GM21717 (cell line): ENCODE measurements around the gene CD180.
"Not testable (repeated sequence)": the region's sequence is repeated elsewhere in the genome, so short reads cannot be mapped to it uniquely, and the experiment has no call there.

Experiments used
- ATAC-seq: cut with Tn5 transposase; IDR thresholded peaks from one replicate; pipeline ENCODE4 v1.9.1; 2021; ENCODE audit warnings: mild to moderate bottlenecking, moderate library complexity; ENCODE audit not compliant: unreplicated experiment

The CD180 gene

DNA sequence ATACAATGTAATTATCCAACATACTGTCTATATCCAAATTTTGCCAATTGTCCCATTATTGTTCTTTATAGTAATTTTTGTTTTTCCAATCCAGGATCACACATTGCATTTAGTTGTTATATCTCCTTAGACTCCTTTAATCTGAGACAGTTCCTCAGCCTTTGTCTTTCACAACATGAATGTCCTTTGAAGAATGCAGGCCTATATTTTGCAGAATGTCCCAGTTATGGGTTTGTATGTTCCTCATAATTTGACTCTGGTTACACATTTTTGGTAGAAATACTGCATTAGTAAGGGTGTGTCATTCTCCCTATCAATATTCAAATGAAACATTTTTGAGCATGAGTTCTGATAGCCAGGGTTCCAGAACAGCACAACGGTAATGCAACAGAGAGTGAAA lies 6.7 kb downstream of the CD180 start:
- no peak for ATAC-seq

DNA sequence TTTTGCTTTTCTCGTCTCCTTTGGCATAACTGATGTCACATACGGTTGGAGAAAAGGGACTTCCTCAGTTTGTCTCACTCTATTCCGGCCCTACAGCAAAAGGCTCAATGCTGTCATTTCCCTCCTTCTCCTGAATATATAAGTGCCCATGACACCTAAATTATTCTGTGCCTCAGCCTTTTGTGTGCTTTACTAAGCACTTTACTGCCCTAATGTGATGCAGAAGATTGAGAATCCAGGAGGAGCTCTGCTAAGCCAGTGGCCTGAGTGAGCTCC lies 7.6 kb downstream of the CD180 start:
- no peak for ATAC-seq

DNA sequence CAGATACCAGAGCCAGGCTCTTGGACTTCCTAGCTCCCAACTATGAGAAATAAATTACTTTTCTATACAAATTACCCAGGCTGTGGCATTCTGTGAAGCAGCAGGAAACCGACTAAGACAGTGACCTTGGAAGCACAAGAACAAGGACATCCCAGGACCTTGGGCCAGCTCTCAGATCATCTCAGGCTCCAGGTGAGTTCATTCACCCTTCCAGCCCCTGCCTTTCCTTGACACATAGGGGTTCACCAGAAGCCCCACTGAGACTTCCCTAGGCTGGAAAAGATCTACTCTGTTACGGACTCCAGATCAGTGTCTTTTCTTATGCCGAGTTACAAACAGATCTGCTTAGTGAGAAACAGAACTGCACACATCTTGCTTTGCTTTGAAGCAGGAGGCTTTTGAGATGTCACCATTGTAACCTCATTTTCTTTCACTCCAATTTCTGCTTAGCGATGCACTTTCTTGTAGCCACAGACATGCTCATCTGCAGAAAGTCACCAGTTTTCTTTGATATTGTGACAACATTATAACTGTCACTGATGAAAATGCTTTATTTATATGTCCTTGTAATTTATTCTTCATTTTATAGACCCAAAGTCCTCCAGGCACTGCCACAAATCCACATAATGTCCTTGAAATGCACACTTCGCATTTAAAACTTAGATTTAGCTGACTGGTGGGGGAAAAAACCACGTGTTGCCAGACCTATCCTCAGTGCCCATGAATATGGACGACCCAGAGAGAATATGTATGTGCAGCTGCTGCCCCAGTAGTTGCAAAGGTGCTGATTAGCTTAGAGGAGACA lies 8.1 kb downstream of the CD180 start:
- no peak for ATAC-seq

DNA sequence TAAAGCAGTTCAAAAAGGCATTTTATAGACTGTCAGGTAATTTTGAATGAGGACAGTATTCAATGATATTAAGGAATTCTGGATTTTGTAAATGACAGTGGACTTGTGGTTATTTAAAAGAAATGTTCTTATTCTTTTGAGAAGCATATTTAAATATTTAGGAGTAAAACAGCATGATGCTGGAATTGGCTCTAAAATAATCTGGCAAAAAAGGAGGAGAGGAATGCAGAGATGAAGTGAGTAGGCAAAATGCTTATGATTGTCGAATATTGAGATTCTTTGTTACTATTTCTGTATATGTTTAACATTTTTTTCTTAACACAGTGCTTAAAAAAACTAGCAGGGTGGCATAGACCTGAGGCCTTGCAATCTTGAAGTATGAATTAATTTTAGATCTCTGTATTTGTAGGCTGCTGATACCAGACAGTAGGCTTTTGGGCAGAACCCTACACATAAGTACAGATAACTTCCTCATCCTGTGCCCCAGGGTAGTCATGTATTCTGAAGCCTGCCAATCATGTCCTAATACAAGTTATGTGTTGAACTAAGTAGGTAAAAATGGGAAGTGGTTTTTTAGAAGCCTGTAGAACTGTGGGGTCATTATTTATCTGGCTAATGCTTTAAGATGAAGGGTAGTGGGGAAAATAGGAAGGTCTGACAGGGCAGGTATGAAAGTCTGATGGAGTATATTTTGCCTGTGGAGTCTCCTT lies 9.4 kb downstream of the CD180 start:
- ATAC-seq, result peak; percentile 70

DNA sequence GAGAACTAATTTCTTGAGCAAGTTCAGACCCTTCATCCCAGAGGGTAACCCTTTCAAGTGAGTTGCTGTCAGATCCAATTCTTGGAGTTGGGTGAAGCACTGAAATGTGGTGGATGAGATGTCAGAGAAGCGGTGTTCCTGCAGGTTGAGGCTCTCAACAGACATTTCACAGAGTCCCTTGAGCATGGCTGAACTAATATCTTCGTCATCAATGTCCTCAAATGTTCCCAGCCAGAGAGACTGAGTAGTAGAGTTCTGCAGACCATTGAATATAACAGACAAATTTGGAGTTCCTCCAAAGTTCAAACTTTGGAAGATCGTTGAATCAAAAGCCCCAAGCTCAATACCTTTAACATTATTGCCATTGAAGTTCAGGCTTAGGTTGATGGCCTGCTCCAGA lies 12.7 kb downstream of the CD180 start:
- ATAC-seq, result no peak

DNA sequence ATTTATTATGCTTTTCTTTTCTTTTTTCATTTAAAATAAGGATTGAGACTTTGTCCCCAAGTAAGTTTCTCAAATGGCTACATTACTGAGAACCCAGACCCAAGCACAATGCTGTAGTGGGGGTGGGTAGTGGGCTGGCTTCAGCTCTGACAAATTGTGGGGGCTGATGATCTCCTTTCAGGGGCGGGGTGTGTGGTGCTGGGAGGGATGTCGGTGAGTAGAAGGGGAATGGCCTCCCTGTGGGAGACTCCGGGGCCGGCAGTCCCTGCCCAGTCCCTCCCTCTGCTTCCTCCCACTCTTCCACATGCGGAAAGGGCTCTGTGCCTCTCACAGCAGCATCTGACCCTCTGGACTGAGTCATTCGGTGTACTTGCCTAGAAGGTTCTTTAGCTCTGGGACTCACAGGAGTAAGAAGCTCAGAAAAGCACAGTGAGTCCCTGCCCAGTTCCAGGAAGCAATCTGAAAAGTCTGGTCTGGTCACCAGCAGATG lies 14.3 kb downstream of the CD180 start:
- ATAC-seq, result no peak

DNA sequence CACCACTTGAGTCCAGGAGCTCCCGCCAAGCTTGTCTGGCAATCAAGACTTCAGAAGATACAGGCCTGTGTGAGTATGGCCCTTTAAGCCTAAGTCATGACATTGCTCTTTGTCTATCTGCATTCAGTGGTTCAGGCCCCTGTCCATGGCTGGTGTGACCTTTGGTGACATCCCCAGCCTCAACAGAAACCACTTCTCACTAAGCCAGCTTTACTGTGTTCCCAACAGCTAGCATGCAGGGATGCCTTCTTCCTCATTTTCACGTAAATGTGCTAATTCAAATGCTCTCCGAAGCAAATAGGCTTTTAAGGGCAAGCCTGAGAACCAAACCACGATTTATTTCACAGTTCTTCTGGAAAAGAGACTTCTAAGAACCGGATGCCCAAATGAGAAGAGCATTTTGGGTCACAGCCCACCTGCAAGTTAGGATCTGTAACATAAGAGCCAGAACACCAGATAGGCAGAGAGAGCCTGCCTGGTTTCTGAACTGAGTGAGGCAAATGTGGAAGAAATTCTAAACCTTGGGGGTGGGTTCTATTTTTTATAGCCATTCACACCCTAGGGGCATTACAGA lies 14.9 kb downstream of the CD180 start:
- ATAC-seq, result no peak

DNA sequence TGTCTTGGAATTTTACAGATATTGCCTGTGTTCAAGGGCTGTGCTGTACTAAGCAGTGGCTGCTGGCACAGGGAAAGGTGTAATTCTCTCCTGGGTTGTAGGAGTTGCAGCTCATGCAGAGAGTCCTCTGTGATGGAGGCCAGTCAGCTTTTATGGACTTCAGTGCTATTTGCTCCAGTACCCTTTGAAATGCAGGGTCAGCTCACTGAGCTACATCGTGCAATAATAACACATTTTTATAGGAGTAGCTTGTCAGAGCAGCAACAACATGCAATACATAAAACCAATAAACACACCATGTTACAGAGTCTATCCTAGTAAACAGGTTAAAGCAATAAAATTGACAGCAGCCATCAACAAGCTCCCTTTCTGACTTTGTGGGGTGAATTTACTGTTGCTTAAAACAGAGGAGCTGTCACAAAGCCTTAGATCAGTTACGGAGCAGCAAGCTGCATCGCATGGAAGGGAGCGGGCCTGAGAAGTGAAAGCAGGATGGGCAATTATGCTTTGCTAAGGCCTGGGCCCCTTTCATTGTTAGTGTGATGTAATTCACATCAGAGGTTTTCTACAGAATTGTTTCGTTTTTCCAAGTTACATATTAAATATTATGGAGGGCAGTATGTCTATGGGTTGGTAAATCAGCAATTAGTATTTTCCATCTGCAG lies 16.8 kb downstream of the CD180 start:
- no peak for ATAC-seq

DNA sequence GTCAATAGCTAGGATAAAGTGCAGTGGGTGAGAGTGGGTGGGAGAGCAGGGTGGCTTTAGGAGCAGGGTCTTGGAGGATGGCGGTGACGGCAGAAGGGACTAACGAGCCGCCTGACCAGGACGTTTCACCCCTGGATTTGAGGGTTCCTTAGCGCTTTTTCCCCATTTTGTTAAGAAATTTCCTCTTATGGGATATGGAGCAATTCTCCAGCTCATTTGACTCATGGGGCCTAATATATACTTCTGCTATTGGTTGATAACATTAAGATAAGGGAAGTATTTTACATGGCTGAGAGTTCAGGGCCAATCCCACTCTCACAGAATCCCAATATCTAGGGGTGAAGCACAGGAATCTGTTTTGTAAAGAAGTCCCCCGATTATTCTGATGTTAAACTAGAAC lies 17.6 kb downstream of the CD180 start:
- no peak for ATAC-seq

DNA sequence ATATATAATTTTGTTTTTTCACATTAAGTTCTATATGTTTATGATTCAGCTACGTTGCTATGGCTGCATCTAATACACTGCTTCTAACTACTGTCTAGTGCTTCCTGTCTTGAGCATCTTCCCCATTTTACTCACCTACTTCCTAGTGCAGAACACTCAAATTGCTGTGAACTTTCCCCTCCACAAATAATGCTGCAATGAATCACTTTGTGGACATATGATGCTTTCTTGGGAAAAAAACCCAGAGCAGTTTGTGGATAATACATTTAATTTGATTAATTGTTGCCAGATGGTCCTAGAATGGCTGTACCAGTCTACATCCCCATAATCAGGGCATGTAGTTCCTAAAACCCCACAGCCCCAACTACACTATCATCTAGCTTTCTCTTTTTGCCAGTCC lies 18.5 kb downstream of the CD180 start:
- ATAC-seq, result no peak

DNA sequence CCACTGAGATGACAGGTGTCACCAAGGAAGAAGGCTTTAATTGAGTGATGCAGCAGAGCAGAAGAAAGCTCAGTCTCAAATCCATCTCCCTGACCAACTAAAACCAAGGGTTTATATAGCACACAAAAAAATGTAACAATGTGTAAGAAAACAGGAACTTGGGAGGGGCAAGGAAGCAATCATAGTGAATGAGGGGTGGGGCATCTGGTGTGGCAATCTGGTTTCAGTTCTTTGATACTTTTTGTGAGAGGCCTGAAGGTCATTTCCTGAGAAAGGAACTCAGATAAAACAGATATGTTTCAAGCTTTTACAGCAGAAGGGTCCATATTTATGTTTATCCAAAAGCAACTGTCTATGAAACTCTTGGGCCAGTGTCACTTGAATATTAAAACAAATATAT lies 19.7 kb downstream of the CD180 start:
- ATAC-seq, result no peak

DNA sequence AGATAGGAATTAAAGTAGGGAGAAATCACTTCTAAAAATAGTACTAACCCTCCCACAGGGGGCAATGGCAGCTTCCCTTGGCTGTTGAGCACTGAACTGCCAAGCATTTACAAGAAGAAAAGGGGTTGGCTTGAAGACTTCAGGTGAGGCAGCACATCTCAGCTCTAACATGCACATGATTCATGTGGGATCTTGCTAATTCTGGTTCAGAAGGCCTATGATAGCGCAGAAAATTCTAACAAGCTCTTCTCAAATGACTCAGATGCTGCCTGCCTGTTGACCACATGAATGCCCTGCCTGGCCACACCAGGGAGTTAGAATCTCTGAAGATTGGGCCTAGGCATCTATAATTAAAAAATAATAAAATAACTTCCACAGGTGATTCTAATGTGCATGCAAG lies 22.6 kb downstream of the CD180 start:
- ATAC-seq, result no peak

DNA sequence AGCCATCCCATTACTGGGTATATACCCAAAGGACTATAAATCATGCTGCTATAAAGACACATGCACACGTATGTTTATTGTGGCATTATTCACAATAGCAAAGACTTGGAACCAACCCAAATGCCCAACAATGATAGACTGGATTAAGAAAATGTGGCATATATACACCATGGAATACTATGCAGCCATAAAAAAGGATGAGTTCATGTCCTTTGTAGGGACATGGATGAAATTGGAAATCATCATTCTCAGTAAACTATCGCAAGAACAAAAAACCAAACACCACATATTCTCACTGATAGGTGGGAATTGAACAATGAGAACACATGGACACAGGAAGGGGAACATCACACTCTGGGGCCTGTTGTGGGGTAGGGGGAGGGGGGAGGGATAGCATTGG lies 23.2 kb downstream of the CD180 start:
- ATAC-seq, result not testable (repeated sequence)

DNA sequence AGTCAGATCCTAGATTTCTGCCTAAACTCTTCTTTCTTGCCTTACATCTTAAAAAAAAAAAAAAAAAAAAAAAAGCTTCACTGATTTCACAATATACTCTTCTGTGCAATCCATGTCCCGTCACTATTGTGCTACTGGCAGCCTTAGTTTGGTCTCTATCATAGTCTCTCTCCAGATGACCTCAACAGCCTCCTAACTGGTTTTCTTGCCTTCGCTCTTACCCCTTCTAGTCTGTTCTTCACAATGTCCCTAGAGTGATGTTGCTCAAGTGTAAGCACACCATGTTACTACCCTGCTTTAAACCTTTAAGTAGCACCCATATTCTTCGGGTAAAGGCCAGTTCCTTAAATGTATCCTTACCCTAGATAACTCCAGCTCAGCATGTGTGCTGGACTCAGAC lies 25.8 kb downstream of the CD180 start:
- ATAC-seq, result no peak

DNA sequence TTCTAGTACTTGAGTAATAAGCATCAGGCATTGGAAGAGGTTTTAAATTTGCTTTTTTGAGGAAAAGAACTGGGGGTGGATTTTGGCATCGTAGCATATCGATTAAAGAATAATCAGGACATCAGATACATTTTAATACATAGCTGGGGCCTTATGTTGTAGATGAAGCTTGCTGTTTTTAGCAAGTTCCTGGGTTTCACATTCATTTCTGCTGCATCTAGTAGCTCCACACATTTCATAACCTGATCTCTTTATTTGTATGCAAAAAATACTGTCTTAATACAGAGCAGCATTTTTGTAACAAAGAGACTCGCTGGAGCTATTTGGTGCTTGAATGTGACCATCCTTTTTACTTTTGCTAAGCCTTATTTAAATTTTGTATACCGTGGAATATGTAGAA lies 28.5 kb downstream of the CD180 start:
- no peak for ATAC-seq

DNA sequence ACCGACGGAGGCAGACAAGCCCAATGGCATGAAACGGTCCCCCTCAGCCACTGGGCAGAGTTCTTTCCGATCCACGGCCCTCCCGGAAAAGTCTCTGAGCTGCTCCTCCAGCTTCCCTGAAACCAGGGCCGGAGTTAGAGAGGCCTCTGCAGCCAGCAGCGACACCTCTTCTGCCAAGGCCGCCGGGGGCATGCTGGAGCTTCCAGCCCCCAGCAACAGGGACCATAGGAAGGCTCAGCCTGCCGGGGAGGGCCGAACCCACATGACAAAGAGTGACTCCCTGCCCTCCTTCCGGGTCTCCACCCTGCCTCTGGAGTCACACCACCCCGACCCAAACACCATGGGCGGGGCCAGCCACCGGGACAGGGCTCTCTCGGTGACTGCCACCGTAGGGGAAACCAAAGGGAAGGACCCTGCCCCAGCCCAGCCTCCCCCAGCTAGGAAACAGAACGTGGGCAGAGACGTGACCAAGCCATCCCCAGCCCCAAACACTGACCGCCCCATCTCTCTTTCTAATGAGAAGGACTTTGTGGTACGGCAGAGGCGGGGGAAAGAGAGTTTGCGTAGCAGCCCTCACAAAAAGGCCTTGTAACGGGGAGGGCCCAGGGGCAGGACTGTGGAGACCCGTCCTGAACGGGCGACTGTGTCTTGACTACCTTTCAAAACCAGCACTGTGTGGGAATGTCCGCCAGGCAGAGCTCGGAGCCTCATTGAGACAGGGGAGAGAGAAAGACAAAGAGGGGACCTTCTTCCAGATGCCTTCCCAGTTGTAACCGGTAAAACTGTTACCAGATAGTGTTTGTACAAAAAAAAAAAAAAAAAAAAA lies 29.9 kb downstream of the CD180 start:
- peak; percentile 57 for ATAC-seq

DNA sequence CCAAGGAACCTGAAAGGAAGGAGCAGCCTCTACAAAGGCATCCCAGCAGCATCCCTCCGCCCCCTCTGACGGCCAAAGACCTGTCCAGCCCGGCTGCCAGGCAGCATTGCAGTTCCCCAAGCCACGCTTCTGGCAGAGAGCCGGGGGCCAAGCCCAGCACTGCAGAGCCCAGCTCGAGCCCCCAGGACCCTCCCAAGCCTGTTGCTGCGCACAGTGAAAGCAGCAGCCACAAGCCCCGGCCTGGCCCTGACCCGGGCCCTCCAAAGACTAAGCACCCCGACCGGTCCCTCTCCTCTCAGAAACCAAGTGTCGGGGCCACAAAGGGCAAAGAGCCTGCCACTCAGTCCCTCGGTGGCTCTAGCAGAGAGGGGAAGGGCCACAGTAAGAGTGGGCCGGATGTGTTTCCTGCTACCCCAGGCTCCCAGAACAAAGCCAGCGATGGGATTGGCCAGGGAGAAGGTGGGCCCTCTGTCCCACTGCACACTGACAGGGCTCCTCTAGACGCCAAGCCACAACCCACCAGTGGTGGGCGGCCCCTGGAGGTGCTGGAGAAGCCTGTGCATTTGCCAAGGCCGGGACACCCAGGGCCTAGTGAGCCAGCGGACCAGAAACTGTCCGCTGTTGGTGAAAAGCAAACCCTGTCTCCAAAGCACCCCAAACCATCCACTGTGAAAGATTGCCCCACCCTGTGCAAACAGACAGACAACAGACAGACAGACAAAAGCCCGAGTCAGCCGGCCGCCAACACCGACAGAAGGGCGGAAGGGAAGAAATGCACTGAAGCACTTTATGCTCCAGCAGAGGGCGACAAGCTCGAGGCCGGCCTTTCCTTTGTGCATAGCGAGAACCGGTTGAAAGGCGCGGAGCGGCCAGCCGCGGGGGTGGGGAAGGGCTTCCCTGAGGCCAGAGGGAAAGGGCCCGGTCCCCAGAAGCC lies 30.8 kb downstream of the CD180 start:
- ATAC-seq, result peak; percentile 90

DNA sequence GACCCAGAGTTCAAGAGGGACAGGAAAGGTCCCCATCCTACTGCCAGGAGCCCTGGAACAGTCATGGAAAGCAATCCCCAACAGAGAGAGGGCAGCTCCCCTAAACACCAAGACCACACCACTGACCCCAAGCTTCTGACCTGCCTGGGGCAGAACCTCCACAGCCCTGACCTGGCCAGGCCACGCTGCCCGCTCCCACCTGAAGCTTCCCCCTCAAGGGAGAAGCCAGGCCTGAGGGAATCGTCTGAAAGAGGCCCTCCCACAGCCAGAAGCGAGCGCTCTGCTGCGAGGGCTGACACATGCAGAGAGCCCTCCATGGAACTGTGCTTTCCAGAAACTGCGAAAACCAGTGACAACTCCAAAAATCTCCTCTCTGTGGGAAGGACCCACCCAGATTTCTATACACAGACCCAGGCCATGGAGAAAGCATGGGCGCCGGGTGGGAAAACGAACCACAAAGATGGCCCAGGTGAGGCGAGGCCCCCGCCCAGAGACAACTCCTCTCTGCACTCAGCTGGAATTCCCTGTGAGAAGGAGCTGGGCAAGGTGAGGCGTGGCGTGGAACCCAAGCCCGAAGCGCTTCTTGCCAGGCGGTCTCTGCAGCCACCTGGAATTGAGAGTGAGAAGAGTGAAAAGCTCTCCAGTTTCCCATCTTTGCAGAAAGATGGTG lies 31.6 kb downstream of the CD180 start:
- ATAC-seq, result no peak

DNA sequence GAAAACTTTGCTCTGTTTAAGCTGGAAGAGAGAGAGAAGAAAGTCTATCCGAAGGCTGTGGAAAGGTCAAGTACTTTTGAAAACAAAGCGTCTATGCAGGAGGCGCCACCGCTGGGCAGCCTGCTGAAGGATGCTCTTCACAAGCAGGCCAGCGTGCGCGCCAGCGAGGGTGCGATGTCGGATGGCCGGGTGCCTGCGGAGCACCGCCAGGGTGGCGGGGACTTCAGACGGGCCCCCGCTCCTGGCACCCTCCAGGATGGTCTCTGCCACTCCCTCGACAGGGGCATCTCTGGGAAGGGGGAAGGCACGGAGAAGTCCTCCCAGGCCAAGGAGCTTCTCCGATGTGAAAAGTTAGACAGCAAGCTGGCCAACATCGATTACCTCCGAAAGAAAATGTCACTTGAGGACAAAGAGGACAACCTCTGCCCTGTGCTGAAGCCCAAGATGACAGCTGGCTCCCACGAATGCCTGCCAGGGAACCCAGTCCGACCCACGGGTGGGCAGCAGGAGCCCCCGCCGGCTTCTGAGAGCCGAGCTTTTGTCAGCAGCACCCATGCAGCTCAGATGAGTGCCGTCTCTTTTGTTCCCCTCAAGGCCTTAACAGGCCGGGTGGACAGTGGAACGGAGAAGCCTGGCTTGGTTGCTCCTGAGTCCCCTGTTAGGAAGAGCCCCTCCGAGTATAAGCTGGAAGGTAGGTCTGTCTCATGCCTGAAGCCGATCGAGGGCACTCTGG lies 32.6 kb downstream of the CD180 start:
- ATAC-seq, result no peak
